Osteocyte (in vitro differentiated cells): ENCODE data around the gene RIPK3. TPM values are rescaled to one million over a fixed set of nuclear protein-coding genes. Genes with fewer than 3 reads are reported as not detected.

Experiments
- DNase-seq: peaks from one replicate; pipeline ENCODE4 v3.0.0; 2021; ENCODE audit warnings: mixed read lengths; ENCODE audit not compliant: unreplicated experiment; ENCODE audit errors: extremely low spot score
- H3K27ac Mint-ChIP-seq: one replicate; pipeline ENCODE4 v1.8.0; 2021; ENCODE audit warnings: mild to moderate bottlenecking, mixed read lengths; ENCODE audit not compliant: unreplicated experiment
- H3K27me3 Mint-ChIP-seq: one replicate; pipeline ENCODE4 v1.8.0; 2021; ENCODE audit warnings: mixed read lengths; ENCODE audit not compliant: unreplicated experiment
- H3K36me3 Mint-ChIP-seq: one replicate; pipeline ENCODE4 v1.8.0; 2021; ENCODE audit warnings: mixed read lengths; ENCODE audit not compliant: unreplicated experiment
- H3K4me1 Mint-ChIP-seq: one replicate; pipeline ENCODE4 v1.8.0; 2021; ENCODE audit warnings: mixed read lengths; ENCODE audit not compliant: unreplicated experiment
- H3K4me3 Mint-ChIP-seq: one replicate; pipeline ENCODE4 v1.8.0; 2021; ENCODE audit warnings: mild to moderate bottlenecking, moderate library complexity, mixed read lengths; ENCODE audit not compliant: unreplicated experiment
- H3K9me3 Mint-ChIP-seq: one replicate; pipeline ENCODE4 v1.8.0; 2021; ENCODE audit warnings: mixed read lengths; ENCODE audit not compliant: unreplicated experiment
- total RNA-seq: library from RNA; stranded (reverse); gene quantifications from 2 replicates; pipeline ENCODE4 v1.2.1, GENCODE V29; 2021
- TF ChIP-seq, protein P1 (sequence below): fragments of 200-600 bp; sonication (generic); IDR thresholded peaks from 2 replicates; pipeline ENCODE4 v1.5.0; 2021; ENCODE audit warnings: antibody characterized with exemption, mild to moderate bottlenecking, moderate library complexity

The RIPK3 gene
- total RNA-seq, 1 donor from 2014 or later: 0.78 TPM

DNA sequence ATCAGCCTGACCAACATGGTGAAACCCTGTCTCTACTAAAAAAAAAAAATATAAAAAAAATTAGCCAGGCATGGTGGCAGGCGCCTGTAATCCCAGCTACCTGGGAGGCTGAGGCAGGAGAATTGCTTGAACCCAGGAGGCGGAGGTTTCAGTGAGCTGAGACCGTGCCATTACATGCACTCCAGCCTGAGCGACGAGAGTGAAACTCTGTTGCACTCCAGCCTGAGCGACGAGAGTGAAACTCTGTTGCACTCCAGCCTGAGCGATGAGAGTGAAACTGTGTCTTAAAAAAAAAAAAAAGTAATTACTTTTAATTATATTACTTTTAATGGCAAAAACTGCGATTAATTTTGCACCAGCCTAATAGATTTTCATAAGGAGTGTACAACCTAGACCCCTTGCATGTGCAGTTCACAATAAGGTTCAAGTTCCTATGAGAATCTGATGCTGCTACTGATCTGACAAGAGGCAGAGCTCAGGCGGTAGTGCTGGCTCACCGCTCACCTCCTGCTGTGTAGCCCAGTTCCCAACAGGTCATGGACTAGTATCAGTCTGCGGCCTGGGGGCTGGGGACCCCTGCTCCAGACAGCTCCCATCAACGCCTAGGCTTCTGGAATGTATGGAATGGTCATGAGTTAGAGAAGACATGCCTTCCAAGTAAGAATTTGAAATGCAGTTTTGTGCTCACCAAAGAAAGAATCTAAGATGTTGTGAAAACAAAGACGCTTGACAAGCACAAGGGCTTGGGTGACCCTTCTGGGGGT is 18.4 kb downstream of the RIPK3 start:
- H3K27ac Mint-ChIP-seq: no peak overlapping the region

DNA sequence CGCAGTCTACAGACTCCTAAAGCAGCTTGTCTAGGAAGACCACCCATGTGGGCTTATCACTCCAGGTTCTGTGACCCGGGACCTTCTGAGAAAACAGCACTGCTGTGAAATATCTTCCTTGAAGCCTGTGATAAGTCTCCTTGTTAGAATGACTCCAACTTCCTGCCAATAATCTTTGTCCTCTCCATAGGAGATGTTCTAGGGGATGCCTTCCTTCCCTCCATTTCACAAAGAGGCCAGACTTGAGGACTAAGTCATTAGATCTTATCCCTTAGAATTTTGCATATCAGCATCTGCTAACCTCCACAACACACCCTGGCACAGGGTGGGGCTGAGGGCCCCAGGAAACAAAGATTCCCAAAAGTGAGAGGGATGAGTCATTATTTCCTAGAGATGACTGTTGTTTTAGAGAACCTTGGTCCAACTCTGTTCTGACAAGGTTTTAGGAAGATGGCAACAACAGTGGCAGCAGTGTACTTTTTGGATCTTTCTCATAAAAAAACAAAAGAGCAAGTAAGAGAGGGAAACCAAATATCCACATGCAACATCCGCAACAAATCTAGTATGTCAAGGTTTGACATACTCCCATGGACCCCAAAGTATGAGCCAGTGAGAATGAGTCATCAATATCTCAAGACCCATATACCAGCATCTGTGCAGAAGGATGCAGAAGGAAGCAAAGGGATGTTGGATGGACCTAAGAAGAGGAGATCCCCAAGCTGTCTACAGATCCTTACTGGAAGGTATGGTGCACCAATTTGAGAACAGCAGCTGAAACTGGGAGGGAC is 22.5 kb downstream of the RIPK3 start:
- Mint-ChIP-seq H3K36me3 (no peaks in the 10 kb centered on the region), H3K9me3 (no peaks in the 10 kb centered on the region), H3K27ac (peak overlapping the region; percentile 8), H3K27me3 (peaks cover 6% of the 10 kb centered on the region), H3K4me3 (no peak overlapping the region), H3K4me1 (peaks cover 13% of the 10 kb centered on the region)
- TF ChIP-seq, protein P1, sequence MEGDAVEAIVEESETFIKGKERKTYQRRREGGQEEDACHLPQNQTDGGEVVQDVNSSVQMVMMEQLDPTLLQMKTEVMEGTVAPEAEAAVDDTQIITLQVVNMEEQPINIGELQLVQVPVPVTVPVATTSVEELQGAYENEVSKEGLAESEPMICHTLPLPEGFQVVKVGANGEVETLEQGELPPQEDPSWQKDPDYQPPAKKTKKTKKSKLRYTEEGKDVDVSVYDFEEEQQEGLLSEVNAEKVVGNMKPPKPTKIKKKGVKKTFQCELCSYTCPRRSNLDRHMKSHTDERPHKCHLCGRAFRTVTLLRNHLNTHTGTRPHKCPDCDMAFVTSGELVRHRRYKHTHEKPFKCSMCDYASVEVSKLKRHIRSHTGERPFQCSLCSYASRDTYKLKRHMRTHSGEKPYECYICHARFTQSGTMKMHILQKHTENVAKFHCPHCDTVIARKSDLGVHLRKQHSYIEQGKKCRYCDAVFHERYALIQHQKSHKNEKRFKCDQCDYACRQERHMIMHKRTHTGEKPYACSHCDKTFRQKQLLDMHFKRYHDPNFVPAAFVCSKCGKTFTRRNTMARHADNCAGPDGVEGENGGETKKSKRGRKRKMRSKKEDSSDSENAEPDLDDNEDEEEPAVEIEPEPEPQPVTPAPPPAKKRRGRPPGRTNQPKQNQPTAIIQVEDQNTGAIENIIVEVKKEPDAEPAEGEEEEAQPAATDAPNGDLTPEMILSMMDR: no peak
- no peak for DNase-seq

More for the DNA sequence above, 18.4 kb downstream of the RIPK3 start:
- Mint-ChIP-seq H3K27me3 (peaks cover 6% of the 10 kb centered on the region), H3K9me3 (no peaks in the 10 kb centered on the region), H3K4me1 (peaks cover 13% of the 10 kb centered on the region), H3K4me3 (no peak overlapping the region), H3K36me3 (no peaks in the 10 kb centered on the region)
- TF ChIP-seq, protein P1: no peak
- no peak for DNase-seq

DNA sequence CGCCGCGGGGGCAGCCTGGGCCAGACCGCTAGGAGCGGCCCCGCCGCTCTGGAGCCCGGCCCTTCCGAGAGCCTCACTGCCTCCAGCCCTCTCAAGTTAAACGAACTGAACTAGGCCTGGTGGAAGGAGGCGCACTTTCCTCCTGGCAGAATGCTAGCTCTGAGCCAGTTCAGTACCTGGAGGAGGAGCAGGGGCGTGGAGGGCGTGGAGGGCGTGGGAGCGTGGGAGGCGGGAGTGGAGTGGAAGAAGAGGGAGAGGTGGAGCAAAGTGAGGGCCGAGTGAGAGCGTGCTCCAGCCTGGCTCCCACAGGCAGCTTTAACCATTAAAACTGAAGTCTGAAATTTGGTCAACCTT is 23.2 kb downstream of the RIPK3 start:
- no peak overlapping the region for H3K4me3 Mint-ChIP-seq
- H3K4me1 Mint-ChIP-seq: peaks cover 12% of the 10 kb centered on the region
- peaks cover 6% of the 10 kb centered on the region for H3K27me3 Mint-ChIP-seq
- TF ChIP-seq, protein P1: no peak
- H3K27ac Mint-ChIP-seq: no peak overlapping the region
- H3K9me3 Mint-ChIP-seq: no peaks in the 10 kb centered on the region
- no peak for DNase-seq
- H3K36me3 Mint-ChIP-seq: no peaks in the 10 kb centered on the region

DNA sequence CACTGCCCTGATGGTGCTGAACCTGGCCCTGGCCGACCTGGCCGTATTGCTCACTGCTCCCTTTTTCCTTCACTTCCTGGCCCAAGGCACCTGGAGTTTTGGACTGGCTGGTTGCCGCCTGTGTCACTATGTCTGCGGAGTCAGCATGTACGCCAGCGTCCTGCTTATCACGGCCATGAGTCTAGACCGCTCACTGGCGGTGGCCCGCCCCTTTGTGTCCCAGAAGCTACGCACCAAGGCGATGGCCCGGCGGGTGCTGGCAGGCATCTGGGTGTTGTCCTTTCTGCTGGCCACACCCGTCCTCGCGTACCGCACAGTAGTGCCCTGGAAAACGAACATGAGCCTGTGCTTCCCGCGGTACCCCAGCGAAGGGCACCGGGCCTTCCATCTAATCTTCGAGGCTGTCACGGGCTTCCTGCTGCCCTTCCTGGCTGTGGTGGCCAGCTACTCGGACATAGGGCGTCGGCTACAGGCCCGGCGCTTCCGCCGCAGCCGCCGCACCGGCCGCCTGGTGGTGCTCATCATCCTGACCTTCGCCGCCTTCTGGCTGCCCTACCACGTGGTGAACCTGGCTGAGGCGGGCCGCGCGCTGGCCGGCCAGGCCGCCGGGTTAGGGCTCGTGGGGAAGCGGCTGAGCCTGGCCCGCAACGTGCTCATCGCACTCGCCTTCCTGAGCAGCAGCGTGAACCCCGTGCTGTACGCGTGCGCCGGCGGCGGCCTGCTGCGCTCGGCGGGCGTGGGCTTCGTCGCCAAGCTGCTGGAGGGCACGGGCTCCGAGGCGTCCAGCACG is 23.8 kb downstream of the RIPK3 start:
- Mint-ChIP-seq H3K9me3 (no peaks in the 10 kb centered on the region), H3K27me3 (peaks cover 6% of the 10 kb centered on the region), H3K4me3 (no peak overlapping the region), H3K36me3 (no peaks in the 10 kb centered on the region), H3K4me1 (peaks cover 11% of the 10 kb centered on the region), H3K27ac (no peak overlapping the region)
- TF ChIP-seq, protein P1: no peak
- DNase-seq: no peak
